ENCODE measurements around the gene USP13.

The USP13 gene

DNA sequence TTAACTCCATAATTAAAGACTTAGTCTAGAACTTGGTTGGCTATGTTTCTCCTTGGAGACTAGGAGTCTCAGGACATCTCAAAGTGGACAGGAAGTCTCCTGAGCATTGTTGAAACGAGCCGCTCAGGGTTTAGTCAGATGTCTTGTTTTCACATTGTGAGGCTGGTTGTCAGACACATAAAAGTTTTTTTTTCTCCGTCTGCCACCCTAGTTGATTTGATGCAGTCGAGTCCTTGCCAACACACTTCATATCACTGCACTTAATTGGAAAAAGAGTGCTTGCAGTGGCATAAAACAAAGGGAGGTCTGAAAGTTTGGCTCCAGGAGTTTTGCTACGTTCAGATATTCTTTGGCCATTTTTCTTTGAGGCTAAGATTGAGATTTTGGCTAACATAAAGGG lies 92.9 kb downstream of the USP13 start:
- H3K9me3 ChIP-seq (ENCODE audit: insufficient read depth, low read length) = no peaks in the 10 kb centered on the region
- TF ChIP-seq ZNF274 (IDR thresholded peaks at IDR 0.05; ENCODE audit: low read depth, low read length) (no peak), YY1 (IDR thresholded peaks at IDR 0.05; ENCODE audit: insufficient read depth, insufficient read length) (no peak), SUZ12 (IDR thresholded peaks at IDR 0.05; ENCODE audit: extremely low read depth, insufficient read depth, insufficient read length) (no peak)
- no peak overlapping the region for H3K4me3 ChIP-seq (ENCODE audit: insufficient read length, low read depth)
- peaks cover 28% of the 10 kb centered on the region for H3K36me3 ChIP-seq (ENCODE audit: insufficient read depth, insufficient read length, low read length)
- H3K4me1 ChIP-seq (ENCODE audit: insufficient read depth, insufficient read length) = no peaks in the 10 kb centered on the region
- no peaks in the 10 kb centered on the region for H3K27me3 ChIP-seq (ENCODE audit: insufficient read depth, insufficient read length)
- no peak overlapping the region for H3K9ac ChIP-seq (ENCODE audit: insufficient read length, low read depth)
- no peak for DNase-seq (ENCODE audit: low read depth, low spot score)

DNA sequence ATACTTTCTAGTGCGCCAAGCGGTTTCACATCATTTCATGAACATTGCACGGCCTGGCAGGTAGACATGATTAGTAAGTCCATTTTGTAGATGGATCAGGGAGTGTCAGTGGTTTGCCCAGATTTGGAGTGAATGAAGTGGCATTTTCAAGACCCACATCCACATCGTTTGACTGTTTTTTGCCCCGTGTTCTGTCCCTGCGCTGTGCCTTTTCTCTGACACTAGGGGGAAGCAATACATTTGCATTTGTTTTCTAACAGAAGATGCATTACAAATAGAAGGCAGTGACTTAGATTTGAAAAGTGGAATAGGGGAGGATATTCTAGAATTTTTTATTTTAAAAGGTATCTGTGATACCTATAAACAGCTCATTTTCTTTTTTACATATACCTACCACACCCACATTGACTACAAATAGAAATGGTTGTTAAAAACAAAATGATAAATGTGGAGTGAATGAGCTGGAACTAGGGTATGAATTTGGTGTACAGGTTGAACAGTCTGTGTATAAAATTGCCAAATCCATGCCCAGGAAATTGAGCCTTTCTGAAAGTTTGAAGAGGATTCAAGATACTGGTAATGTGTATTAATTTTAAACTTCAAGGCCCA lies 98.0 kb downstream of the USP13 start:
- Histone ChIP-seq H3K4me3 (ENCODE audit: insufficient read length, low read depth) (no peak overlapping the region), H3K4me1 (ENCODE audit: insufficient read depth, insufficient read length) (no peaks in the 10 kb centered on the region), H3K9me3 (ENCODE audit: insufficient read depth, low read length) (no peaks in the 10 kb centered on the region), H3K9ac (ENCODE audit: insufficient read length, low read depth) (no peak overlapping the region), H3K27me3 (ENCODE audit: insufficient read depth, insufficient read length) (no peaks in the 10 kb centered on the region), H3K36me3 (ENCODE audit: insufficient read depth, insufficient read length, low read length) (peaks cover 13% of the 10 kb centered on the region)
- no peak for DNase-seq (ENCODE audit: low read depth, low spot score)
- TF ChIP-seq YY1 (IDR thresholded peaks at IDR 0.05; ENCODE audit: insufficient read depth, insufficient read length) = no peak
- no peak for TF ChIP-seq ZNF274 (IDR thresholded peaks at IDR 0.05; ENCODE audit: low read depth, low read length)
- TF ChIP-seq SUZ12 (IDR thresholded peaks at IDR 0.05; ENCODE audit: extremely low read depth, insufficient read depth, insufficient read length) = no peak

DNA sequence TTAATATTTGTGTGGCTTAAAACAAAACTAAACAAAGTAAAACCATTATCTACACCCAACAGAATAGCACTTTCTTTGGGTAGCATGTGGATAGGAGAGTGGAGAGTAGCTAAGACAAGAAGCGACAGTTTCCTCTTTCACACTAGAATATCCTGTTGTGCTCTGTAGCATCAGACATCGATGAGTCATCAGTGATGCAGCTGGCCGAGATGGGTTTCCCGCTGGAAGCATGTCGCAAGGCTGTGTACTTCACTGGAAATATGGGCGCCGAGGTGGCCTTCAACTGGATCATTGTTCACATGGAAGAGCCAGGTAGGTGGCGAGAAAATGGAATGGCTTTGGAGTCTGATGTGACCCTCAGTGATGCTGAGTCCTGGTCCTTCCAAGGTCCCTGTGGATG lies 108.1 kb downstream of the USP13 start:
- H3K9ac ChIP-seq (ENCODE audit: insufficient read length, low read depth) = no peak overlapping the region
- no peaks in the 10 kb centered on the region for H3K4me1 ChIP-seq (ENCODE audit: insufficient read depth, insufficient read length)
- H3K9me3 ChIP-seq (ENCODE audit: insufficient read depth, low read length) = no peaks in the 10 kb centered on the region
- no peaks in the 10 kb centered on the region for H3K27me3 ChIP-seq (ENCODE audit: insufficient read depth, insufficient read length)
- peaks cover 44% of the 10 kb centered on the region for H3K36me3 ChIP-seq (ENCODE audit: insufficient read depth, insufficient read length, low read length)
- no peak for DNase-seq (ENCODE audit: low read depth, low spot score)
- H3K4me3 ChIP-seq (ENCODE audit: insufficient read length, low read depth) = no peak overlapping the region
- TF ChIP-seq YY1 (IDR thresholded peaks at IDR 0.05; ENCODE audit: insufficient read depth, insufficient read length) = no peak
- TF ChIP-seq ZNF274 (IDR thresholded peaks at IDR 0.05; ENCODE audit: low read depth, low read length) = no peak
- no peak for TF ChIP-seq SUZ12 (IDR thresholded peaks at IDR 0.05; ENCODE audit: extremely low read depth, insufficient read depth, insufficient read length)

DNA sequence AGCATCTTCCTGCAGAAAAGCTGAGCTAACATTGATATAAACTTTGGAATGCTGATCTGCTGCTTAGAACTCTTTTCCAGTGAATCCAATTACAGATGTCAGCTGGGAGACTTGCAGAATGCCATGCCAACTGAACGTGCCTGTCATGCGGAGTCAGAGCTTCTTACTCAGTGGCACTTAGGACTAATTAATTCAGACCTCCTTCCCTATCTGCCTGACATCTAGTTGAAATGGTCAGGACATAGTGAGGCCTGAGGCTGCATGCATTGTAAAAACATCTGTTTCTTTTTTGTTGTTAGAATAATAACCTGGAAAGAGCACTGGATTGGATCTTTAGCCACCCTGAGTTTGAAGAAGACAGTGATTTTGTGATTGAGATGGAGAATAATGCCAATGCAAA lies 112.6 kb downstream of the USP13 start:
- Histone ChIP-seq H3K4me3 (ENCODE audit: insufficient read length, low read depth) (no peak overlapping the region), H3K9ac (ENCODE audit: insufficient read length, low read depth) (no peak overlapping the region), H3K27me3 (ENCODE audit: insufficient read depth, insufficient read length) (no peaks in the 10 kb centered on the region), H3K36me3 (ENCODE audit: insufficient read depth, insufficient read length, low read length) (peaks cover 52% of the 10 kb centered on the region), H3K4me1 (ENCODE audit: insufficient read depth, insufficient read length) (no peaks in the 10 kb centered on the region), H3K9me3 (ENCODE audit: insufficient read depth, low read length) (no peaks in the 10 kb centered on the region)
- no peak for DNase-seq (ENCODE audit: low read depth, low spot score)
- TF ChIP-seq ZNF274 (IDR thresholded peaks at IDR 0.05; ENCODE audit: low read depth, low read length) = no peak
- TF ChIP-seq SUZ12 (IDR thresholded peaks at IDR 0.05; ENCODE audit: extremely low read depth, insufficient read depth, insufficient read length) = no peak
- no peak for TF ChIP-seq YY1 (IDR thresholded peaks at IDR 0.05; ENCODE audit: insufficient read depth, insufficient read length)

DNA sequence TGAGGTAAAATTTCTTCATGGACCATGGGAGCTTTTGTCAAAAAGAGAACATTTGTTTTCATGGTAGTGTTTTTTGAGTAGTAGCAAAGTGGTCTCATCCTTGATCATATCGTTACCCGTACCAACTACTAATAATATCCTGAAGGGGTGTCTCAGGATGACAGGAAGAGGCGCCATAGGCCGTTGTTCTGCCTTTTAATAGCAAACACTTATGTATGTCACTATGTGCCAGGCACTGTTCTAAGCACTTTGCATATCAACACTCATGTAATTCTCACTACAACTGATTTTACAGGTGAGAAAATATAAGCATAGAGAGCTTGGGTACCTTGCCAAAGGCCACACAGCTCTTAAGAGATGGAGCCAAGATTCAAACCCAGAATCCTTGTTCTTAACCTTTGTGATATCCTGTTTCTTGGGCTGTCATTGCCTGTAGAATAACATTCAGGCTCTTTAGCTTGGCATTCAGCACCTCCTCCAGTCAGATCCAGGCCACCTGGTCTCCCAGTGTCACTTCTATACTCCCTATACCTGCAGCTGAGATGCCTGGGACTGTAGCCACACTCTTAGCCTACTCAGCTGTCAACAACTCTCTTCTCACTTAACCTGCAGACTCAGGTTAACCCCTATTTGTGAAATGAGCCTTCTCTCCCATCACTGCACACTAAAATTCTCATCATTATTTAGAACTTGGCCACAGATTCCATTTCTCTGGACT lies 113.7 kb downstream of the USP13 start:
- Histone ChIP-seq H3K27me3 (ENCODE audit: insufficient read depth, insufficient read length) (no peaks in the 10 kb centered on the region), H3K4me3 (ENCODE audit: insufficient read length, low read depth) (no peak overlapping the region), H3K4me1 (ENCODE audit: insufficient read depth, insufficient read length) (no peaks in the 10 kb centered on the region), H3K36me3 (ENCODE audit: insufficient read depth, insufficient read length, low read length) (peaks cover 56% of the 10 kb centered on the region), H3K9ac (ENCODE audit: insufficient read length, low read depth) (no peak overlapping the region), H3K9me3 (ENCODE audit: insufficient read depth, low read length) (no peaks in the 10 kb centered on the region)
- TF ChIP-seq SUZ12 (IDR thresholded peaks at IDR 0.05; ENCODE audit: extremely low read depth, insufficient read depth, insufficient read length) (no peak), YY1 (IDR thresholded peaks at IDR 0.05; ENCODE audit: insufficient read depth, insufficient read length) (no peak), ZNF274 (IDR thresholded peaks at IDR 0.05; ENCODE audit: low read depth, low read length) (no peak)
- no peak for DNase-seq (ENCODE audit: low read depth, low spot score)

DNA sequence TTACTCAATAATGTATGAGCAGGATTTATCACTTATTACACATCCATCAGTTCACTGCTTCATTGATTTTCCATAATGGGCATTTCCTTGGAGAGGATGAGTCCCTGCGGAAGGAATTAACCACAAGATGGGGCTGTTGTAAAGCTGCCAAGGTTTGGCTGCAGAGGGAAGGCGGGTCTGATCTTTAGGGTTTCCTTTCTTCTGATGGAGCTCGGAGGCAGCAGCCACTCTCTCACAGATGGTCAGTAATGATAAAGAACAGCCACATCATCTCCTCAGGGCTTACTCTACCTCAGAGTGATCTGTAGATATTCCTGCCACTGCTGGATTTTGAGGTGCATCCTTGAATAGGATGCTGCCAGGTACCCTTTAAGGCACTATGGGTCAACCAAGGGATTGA lies 115.2 kb downstream of the USP13 start:
- Histone ChIP-seq H3K9me3 (ENCODE audit: insufficient read depth, low read length) (no peaks in the 10 kb centered on the region), H3K9ac (ENCODE audit: insufficient read length, low read depth) (no peak overlapping the region), H3K4me1 (ENCODE audit: insufficient read depth, insufficient read length) (no peaks in the 10 kb centered on the region), H3K4me3 (ENCODE audit: insufficient read length, low read depth) (no peak overlapping the region), H3K27me3 (ENCODE audit: insufficient read depth, insufficient read length) (no peaks in the 10 kb centered on the region), H3K36me3 (ENCODE audit: insufficient read depth, insufficient read length, low read length) (peaks cover 48% of the 10 kb centered on the region)
- DNase-seq (ENCODE audit: low read depth, low spot score) = peak; percentile 40
- TF ChIP-seq ZNF274 (IDR thresholded peaks at IDR 0.05; ENCODE audit: low read depth, low read length) (no peak), YY1 (IDR thresholded peaks at IDR 0.05; ENCODE audit: insufficient read depth, insufficient read length) (no peak), SUZ12 (IDR thresholded peaks at IDR 0.05; ENCODE audit: extremely low read depth, insufficient read depth, insufficient read length) (no peak)

DNA sequence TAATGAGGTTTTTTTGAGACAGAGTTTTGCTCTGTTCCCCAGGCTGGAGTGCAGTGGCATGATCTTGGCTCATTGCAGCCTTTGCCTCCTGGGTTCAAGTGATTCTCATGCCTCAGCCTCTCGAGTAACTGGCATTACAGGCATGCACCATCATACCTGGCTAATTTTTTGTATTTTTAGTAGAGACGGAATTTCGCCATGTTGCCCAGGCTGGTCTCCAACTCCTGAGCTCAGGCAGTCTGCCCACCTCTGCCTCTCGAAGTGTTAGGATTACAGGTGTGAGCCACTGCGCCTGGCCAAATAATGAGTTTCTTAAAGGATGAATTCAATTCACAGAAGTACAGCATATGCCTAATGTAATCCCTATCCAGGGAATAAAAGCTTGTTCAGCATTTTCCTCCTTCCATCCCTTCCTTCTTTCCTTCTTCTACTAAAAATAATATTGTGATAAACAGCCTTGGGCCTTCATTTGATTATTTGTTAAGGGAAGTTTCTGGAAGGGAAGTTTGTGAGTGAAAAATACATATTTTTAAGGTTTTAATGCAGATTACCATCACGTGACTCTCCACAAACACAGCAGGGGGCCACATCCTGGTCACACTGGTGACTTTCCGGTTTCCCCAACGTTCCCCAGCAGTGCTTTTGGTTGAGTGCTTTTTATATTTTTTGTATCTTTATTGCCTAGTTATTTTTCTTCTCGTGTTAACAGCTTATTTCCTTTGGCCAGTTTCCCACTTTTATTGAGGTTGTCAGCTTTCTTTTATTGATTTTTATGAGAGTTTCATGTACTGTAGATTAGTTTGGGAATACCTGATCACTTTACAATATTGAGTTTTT lies 116.8 kb downstream of the USP13 start:
- Histone ChIP-seq H3K4me1 (ENCODE audit: insufficient read depth, insufficient read length) (no peaks in the 10 kb centered on the region), H3K36me3 (ENCODE audit: insufficient read depth, insufficient read length, low read length) (peaks cover 47% of the 10 kb centered on the region), H3K9me3 (ENCODE audit: insufficient read depth, low read length) (peaks cover 12% of the 10 kb centered on the region), H3K27me3 (ENCODE audit: insufficient read depth, insufficient read length) (no peaks in the 10 kb centered on the region), H3K4me3 (ENCODE audit: insufficient read length, low read depth) (no peak overlapping the region), H3K9ac (ENCODE audit: insufficient read length, low read depth) (no peak overlapping the region)
- TF ChIP-seq YY1 (IDR thresholded peaks at IDR 0.05; ENCODE audit: insufficient read depth, insufficient read length) = no peak
- TF ChIP-seq SUZ12 (IDR thresholded peaks at IDR 0.05; ENCODE audit: extremely low read depth, insufficient read depth, insufficient read length) = no peak
- no peak for TF ChIP-seq ZNF274 (IDR thresholded peaks at IDR 0.05; ENCODE audit: low read depth, low read length)
- no peak for DNase-seq (ENCODE audit: low read depth, low spot score)
